HPDE6-E6E7 (cell line): ENCODE data around the gene SELENOM.
A peak's percentile ranks its signal among the peaks of the same experiment; 100 is the strongest.

ENCODE experiments used
- DNase-seq: peaks from one replicate; pipeline ENCODE4 v3.0.0; 2011; ENCODE audit warnings: missing footprints; ENCODE audit errors: extremely low spot score

Gene SELENOM

DNA sequence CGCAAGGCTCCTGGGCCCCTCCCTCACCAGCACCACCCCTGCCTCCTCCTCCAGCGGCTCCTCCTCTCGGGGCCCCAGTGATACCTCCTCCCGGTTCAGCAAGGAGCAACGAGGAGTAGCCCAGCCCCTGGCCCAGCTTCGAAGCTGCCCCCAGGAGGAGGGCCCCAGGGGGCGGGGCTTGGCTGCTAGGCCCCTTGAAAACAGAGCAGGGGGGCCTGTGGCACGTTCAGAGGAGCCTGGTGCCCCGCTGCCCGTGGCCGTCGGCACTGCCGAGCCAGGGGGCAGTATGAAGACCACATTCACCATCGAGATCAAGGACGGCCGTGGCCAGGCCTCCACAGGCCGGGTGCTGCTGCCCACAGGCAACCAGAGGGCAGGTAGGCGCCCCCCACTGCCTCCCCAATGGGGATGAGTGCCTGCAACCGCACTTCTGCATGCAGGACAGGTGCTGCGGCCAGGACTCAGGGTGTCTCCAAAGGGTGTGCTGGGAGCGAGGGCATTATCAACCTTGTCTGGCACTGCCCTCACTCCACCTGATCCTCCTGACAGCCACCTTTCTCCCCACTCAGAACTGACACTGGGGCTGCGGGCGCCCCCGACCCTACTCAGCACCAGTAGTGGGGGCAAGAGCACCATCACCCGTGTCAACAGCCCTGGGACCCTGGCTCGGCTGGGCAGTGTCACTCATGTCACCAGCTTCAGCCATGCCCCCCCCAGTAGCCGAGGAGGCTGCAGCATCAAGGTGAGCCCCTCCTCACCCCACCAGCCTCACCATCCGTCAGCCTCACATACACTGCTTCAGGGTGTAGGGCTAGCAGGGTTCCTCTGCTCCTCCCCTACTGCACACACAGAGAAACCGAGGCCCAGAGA is 16.0 kb downstream of the SELENOM start:
- no peak for DNase-seq

DNA sequence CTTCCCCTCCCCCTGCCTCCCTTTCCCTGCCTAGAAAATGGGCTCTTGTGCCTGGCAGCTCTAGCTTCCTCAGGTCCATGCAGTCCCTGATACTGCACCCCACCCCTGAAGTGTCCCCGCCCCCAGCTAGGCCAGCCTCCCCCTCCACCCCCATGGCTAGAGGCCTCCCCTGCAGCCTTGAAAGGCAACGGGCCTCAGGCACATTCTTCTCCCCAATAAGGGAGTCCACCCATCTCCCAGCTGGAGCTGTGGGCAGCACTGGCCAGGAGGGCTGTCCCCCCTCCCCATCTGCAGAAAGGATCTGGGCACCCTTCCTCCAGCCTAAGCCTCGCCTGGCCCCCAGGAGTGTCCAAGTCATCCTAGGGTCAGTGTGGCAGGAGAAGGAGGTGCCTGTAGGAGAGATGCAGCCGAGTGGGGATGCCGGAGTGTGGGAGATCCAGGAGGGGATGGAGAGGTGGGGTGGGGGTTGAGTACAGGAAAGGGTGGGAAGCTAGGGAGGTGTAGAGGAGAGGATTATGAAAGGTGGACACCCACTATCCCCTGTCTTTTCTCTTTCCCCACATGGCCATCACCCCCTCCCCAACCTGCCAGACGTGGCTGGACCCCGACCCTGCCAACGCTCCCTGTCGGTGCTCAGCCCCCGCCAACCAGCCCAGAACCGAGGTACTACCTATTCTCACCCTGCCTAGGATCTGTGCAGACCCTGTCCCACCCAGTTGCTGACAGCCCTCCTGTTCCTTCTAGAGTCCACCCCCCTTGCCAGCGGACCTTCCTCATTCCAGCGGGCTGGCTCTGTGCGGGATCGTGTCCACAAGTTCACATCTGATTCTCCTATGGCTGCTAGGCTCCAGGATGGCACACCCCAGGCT is 16.9 kb downstream of the SELENOM start:
- DNase-seq = no peak

DNA sequence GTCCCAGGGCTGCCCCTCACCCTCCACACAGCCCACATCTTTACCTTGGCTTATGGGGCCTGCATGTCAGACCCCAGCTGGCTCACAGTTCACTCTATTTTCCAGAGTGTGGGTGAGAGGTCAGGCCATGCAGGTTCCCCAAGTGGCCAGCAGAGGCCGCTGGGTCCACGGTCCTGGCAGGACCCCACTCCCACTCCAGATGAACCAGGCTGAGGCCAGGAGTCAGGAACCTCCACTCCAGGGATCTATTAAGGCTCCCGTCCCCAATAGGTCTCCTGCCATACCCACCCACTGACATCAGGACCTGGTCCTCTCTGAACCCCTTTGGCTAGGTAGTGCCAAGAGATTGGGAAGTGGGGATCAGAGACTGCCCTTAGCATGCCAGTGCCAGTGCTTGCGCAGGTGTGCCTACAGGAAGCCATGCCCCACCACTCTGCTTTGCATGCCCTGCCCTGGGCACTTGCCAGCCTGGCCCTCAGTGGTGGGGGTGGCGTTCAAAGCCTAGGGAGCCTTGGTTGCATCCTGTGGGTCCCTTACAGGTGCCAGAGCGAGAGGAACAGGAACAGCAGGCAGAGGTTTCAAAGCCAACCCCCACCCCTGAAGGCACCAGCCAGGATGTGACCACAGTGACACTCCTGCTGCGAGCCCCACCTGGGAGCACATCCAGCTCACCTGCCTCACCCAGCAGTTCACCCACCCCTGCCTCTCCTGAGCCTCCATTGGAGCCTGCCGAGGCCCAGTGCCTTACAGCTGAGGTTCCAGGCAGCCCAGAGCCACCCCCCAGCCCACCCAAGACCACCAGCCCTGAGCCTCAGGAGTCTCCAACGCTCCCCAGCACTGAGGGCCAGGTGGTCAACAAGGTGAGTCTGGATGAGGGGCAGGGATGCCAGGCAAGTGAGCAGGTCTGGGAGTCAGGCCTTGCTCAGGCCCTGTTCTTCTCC is 17.9 kb downstream of the SELENOM start:
- DNase-seq = no peak

DNA sequence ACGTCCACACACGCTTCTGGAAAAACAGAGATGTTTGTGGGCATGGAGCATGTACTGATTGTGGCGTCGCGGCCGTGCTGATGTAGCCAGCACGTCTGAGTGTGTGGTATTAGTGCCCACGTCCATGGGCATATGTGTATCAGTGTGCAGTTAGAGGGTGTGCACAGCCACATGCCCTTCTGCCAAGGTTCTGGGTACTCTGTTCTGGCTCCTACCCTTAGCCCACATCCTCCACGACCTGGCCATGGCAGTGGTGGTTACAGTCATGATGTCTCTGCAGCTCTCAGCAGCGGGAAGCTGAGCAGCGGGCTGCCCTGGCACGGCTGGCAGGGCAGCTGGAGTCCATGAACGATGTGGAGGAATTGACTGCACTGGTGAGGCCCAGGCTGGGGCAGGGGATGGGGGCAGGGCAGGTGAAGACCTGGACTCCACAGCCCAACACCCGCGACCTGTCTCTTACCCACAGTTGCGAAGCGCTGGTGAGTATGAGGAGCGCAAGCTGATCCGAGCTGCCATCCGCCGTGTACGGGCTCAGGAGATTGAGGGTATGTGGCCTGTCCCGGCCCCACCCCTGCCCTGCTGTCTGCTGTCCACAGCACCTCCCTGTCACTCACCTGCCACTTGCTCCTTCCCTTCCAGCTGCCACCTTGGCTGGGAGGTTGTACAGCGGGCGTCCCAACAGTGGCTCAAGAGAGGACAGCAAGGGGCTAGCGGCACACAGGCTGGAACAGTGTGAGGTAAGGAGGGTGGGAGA is 19.0 kb downstream of the SELENOM start:
- no peak for DNase-seq

DNA sequence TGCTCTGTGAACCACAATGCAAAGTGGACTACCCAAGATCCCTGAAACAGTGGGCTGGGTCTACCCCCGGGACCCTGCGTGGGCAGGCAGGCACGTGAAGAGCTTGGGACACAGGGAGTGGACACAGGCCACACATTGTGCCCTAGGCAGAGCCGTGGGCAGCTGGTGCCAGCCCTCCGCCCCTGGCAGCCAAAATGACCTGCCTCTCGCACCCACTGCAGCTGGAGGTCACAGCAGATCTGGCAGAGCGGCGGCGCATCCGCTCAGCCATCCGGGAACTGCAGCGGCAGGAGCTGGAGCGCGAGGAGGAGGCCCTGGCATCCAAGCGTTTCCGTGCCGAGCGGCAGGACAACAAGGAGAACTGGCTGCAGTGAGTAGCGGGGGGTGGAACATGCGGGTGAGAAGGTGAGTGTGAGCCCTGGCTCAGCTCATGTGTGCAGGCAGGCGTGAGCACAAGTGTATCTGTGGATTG is 19.6 kb downstream of the SELENOM start:
- DNase-seq = no peak

DNA sequence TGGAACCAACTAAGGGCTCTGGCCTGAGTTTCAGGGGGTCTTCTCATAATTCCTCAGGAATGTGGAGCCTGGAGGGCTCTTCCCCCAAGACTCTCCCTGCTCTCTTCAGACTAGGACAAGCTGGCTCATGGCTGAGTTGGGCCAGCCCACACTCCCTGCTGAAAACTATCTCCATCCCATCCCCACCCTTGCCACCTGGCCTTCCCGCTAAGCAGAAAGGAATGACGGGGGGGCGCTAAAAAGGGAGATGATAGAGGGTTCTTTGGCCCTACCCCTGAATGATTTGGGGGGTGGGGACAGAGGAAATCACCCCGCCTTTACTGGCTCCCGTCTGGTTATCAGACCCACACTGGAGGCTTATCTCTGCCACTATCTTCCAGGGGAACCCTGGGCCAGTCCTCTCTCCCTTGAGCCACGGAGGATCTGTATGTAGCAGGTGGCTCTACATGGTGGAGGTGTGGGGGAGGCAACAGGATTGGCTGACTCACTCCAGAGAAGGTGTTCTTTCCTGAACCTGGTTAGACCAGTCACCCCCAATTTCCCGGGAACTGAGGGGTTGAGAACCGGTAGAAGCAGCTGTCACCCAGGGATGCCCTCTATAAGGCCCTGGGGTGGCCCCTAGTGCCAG is 20.6 kb downstream of the SELENOM start:
- DNase-seq = no peak

DNA sequence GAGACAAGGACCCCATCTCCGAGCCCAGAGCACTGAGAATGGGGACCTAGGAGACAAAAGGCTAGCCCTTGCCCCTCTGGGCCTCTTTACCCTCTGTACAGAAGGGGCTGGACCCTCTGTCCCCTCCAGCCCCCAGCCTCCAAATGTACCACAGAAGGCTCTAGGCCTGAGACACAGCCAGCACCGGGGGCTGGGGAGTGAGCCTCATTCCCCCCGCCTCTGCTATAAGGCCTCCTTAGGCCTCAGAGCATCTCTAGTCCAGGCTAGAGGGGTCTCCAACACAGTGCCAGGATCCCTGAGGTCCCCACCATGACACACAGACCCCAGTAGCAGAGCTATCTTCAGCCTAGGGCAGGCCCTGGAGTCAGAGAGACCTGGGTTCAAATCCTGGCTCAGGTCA is 21.4 kb downstream of the SELENOM start:
- DNase-seq = no peak

DNA sequence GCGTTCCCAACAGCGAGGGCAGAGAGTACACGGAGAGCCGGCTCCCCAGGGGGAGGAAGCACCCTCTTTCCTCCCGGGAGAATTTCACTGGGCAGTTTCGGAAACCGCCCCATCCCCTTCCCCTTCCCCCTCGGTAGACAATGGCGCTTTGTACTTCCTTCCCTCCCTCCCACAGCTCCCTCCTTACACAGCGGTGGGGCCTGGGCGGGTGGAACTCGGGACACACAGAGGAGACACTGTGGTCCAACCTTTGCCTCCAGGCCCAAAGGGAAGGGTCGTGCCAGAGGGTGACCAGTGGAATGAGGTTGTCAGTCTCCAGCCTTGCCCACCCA is 21.9 kb downstream of the SELENOM start:
- DNase-seq = no peak

DNA sequence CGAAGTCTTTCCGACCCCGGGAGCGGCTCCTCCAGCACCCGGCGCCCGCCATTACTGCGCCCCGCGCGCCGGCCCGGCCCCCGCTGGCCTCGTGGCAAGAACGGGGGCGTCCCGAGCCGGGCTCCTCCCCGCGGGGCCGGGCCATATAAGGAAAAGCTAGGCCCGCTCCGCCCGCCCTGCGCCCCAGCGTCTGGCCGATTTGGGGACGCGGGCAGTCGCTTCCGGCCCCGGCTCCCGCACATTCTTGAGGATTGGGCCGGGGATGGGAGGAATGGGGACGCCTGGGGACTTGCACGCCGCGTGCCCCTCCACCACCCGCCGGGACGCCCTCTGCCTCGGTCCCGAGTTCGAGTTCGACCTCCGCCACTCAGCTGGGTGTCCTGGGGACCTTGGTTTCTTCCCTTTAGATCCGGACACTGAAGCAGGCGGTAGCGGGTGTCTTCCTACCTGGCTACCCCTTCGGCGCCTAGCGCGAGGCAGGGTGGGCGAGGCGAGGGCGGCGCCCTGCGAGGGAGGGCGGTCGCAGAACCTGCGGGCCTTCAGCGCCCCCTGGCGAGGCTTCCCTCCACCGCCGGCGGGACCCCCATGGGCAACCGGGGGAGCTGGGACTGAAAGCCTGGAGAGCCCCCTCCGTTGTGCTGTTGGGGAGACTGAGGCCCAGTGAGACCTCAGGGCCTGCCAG is 22.4 kb downstream of the SELENOM start:
- no peak for DNase-seq

DNA sequence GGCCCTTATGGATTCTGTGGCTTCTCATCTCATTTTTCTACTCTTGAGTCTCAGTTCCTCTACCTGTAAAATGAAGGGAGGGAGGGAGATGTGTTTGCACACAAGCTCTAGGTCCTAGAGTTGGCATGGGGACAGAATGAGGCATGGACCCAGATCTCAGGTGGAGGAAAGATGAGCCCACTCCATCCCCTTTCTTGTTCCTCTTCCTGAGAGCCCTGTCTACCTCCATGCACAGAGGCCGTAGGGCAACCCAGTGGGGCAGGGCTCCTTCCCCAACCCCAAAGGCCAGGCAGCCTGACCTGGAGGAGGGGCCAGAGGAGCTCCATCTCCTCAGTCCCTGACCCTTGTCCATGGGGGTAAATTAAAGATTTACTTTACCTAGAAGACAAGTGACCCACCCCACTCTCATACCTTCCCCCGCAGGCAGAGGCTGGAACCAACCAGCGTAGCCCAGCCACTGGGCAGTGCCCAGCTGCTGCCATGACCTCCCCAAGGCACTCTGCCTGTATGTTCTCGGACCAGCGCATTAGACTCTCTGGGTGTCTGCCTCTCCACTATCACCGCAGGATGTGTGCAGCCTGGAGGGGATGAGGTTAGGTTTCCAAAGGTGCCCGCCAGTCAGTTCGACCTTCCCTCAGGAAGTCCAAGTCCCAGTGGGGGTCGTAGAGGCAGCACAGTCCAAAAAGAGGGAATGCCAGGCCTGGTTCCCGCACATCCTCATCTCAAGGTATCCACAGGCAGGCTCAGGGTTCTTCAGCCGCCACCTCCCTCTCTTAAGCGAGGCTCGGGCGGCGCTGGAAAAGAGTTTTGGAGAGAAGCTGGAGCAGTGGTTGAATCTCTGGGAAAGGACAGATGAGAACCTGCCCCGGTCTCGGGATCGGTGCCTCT is 23.2 kb downstream of the SELENOM start:
- DNase-seq = no peak

DNA sequence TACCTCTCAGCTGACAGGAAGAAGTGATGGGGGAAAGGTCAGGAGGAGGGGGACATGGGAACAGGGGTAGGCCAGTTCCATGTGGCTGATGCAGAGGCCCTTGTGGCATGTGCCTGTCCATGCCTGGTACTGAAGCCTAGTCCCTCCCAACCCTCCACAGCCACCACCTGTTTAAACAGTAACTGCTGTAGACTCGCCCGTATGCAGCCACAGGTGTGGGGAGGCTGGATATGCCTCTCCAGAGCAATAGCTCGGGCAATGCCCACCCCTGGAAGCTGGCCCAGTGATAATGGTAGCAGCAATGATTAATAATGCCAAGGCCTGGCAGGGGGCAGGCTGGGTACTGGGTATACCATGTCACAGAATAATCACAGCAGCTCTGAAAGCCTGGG is 24.0 kb downstream of the SELENOM start:
- no peak for DNase-seq

DNA sequence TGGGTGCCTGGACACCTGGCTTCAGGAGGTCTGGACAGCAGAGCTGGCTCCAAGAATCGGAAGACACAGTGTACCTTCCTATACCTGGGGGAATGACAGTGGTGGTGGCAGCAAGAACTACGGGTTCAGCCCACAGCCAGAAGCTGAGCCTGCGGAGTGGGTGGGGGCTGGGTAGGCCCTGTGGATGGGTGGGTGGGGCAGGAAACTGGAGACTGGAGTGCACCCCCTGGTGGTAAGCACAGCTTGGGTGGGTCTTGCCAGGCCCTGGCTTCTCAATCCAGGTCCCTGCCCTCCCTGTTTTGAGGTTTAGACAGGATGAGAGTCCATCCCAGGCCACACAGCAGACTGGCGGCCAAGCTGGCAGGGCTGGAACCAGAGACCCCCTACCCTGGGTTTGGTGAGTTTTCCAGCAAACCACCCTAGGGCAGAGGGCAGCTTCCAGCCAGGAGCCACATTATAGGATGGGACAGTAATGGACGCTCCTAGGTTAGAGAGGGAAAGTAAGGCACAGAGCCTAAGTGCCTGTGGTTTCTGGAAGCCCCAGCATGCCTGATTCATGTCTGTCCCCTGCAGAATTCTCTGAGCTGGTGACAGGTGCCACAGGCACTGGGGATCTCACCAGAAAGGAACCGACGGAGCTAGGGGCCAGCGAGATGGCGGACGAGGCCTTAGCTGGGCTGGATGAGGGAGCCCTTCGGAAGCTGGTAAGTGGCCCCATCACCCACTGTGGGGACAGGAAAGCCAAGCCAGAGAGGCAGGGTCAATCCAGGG is 24.6 kb downstream of the SELENOM start:
- DNase-seq = no peak

DNA sequence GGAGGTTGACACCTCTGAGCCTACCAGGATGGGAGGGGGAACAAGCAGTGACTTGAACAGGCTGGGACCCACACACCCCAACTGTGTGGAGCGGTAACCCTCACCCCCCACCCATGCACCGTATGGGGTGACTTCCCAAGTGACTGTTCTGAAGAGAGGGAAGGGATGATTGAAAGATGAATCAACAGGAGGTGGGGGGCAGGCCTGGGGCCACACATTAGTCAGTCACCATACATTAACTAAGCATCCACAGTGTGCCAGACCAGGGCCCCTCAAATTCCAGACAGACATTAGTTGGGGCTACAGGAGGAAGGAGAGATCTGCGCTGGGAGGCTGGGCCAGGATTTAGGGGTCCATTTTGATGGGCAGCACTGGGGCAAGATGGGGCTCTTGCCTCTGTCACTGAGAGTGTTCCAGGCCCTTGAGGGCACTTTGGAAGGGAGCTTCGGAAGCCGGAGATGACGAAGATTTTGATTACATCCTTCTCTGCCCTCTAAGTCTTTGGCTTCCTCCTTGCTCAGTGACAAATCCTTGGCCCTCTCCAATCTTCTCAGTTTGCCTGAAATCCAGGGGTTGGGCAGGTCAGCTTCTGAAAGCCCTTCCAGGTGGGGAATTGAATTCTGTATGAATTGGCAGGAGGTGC is 25.3 kb downstream of the SELENOM start:
- peak; percentile 68 for DNase-seq

DNA sequence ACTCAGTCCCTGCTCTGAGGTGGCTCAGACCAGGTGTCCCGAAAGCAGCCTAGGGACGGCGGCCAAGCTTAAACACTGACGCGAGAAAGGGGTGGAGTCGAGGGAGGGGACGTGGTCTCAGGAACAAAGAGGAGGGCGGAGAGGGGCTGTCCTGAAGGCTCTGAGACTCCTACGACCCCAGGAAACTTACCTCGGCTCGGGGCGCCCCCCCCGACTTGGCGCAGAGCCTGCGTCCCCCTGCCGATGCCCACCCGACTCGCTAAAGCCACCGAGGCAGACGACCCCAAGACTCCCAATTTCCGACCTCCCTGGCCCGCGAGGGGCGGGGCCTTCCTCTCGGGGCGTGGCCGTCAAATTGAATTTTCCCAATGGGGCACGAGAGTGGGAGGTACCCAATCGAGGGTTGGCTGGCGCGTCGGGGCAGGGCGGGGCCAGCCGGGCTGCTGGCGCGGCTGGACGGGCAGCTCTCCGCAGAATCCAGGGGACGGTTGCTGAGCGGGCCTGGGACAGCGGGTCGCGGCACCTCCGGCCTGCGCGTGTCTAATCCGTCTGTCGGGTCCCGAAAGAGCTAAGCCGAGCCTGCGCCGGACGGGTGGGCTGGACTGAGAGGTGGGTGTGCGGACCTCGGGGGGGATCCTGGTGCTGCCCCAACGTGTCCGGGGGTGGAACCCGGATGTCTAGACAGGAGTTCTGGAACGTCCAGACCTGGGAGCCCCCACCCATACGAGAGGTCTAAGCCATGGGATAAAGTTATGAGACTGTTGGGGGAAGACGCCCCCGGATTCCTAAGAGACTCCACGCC is 26.3 kb downstream of the SELENOM start, which contains the start of gene SMTN:
Gene SMTN, plus strand, starts transcription at position 471 of the 802 bp plus-strand sequence. CDS start 1,941 bp downstream, outside the sequence.
- DNase-seq = peak; percentile 92

DNA sequence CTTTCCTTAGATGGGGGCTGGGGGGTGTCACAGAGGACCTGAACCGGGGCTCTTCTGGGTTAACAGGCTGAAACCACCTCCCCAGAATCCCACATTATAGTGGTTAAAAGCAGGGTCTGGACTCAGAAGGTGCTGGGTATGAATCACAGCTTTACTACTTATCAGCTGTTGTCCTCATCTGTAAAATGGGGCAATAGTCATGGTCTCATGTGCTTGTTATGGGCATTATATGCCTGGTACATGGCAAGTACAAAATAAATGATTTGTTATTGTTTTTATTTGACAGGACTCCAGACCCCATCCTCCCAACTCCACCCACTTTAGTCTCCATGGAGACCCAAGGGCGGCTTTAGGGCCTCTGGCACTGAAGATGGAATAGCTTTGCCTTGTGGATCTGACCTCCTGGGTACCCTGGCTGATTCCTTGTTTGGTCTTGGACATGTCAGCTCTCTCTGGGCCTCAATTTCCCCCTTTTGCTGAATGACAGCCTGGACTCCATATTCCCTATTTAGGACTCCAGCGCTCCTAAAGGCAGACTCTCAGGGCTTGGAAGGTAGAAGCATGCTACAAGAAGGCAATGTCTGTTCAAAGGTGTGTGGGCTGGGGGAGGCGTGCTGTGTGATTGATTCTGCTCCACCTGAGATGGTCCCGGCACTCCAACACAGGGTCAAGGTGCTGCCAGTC is 27.1 kb downstream of the SELENOM start:
- no peak for DNase-seq

DNA sequence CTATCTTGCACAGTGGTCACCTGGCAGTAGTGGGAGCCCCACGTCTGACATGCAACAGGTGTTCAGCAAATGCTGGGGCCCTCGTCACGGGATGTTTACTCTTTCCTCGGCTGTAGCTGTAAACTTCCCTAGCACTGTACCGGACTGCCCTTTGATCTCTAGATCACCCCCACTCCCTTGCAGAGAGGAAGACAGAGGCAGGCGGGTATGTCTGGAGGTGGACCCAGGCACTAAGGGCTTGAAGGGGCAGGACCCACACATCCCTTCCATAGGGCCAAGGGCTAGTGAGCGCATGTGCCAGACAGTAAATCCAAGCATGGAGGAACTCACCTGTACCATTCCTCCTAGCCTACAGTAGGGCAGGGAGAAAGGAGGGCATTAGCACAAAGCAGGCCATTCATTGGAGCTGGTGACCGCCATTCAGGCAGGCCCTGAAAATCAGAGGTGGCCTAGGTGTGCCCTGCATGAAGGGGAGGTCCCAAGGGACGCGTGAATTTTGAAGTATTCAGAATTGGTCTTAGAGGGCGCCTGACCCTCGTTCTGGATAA is 28.2 kb downstream of the SELENOM start:
- DNase-seq = no peak
